ENCODE data around the gene CCDC86. TPM values are rescaled to one million over a fixed set of nuclear protein-coding genes. Genes with fewer than 3 reads are reported as not detected.

Gene CCDC86
- total and polyA plus RNA-seq, 10 of the 15 experiments (the other 5 are each of a cell fraction or from before 2014, with no cell fraction given), result 2.0 to 87.2 (median 38.7) TPM

DNA sequence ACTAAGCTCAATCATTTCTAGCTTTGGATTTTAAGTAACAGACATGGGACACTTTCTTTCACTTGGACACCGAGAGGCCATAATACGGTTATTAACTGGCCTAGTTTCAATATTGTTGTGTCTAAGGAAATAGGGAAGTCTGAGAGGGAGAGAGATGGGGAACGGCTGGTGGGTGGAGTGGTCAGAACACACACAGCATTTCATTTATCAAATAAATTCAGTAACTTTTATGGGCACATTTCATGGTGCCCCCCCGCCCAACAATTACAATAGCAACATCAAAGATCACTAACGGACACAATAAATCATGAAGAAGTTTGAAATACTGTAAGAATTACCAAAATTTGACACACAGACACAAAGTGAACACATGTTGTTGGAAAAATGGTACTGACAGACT, 53.8 kb downstream of the CCDC86 start (continued):
- TF ChIP-seq, protein P1, sequence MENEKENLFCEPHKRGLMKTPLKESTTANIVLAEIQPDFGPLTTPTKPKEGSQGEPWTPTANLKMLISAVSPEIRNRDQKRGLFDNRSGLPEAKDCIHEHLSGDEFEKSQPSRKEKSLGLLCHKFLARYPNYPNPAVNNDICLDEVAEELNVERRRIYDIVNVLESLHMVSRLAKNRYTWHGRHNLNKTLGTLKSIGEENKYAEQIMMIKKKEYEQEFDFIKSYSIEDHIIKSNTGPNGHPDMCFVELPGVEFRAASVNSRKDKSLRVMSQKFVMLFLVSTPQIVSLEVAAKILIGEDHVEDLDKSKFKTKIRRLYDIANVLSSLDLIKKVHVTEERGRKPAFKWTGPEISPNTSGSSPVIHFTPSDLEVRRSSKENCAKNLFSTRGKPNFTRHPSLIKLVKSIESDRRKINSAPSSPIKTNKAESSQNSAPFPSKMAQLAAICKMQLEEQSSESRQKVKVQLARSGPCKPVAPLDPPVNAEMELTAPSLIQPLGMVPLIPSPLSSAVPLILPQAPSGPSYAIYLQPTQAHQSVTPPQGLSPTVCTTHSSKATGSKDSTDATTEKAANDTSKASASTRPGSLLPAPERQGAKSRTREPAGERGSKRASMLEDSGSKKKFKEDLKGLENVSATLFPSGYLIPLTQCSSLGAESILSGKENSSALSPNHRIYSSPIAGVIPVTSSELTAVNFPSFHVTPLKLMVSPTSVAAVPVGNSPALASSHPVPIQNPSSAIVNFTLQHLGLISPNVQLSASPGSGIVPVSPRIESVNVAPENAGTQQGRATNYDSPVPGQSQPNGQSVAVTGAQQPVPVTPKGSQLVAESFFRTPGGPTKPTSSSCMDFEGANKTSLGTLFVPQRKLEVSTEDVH (IDR thresholded peaks at IDR 0.05; ENCODE audit: low read depth, partially characterized antibody), result no peak
- no peak for TF ChIP-seq RFX5 (IDR thresholded peaks at IDR 0.05; ENCODE audit: low read depth, low read length)
- no peak for TF ChIP-seq YY1 (IDR thresholded peaks at IDR 0.05; ENCODE audit: low read depth, low read length)
- TF ChIP-seq TCF12 (IDR thresholded peaks at IDR 0.05; ENCODE audit: low read depth, low read length), result no peak

DNA sequence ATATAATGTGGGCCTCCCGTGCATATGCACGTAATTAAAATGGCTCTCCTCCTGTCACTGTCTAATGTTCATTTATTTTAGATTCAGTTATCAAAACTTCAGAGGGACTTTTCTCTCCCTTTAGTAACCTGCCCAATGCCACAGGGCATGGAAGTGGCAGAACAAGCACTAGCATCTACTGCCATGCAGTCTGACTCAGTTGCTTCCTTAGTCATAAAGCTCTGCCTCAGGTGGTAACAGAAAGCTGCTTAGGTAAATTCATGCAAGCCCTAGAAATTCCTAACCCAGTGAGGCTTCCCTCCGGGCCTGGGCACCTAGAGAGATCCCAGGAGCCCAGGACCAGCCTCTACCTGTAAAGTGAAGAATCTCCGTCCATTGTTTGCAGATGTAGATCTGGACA, 55.6 kb downstream of the CCDC86 start:
- Histone ChIP-seq H3K79me2 (ENCODE audit: control insufficient read depth, insufficient read depth, low read length) (no peaks in the 10 kb centered on the region), H4K20me1 (ENCODE audit: control insufficient read depth, insufficient read depth) (peaks cover 4% of the 10 kb centered on the region; the same call in 1 of the 2 replicates), H3K4me2 (ENCODE audit: control insufficient read depth, insufficient read depth) (no peak overlapping the region), H3K36me3 (ENCODE audit: control insufficient read depth in 2 of 2, insufficient read depth in 2 of 2, low read length in 1 of 2) (peaks cover 24 to 54% of the 10 kb centered on the region in 2 experiments), H3K27me3 (replicated peaks in 1 of 2; ENCODE audit: control insufficient read depth in 2 of 2, insufficient read depth in 2 of 2, low read length in 1 of 2) (no peaks in the 10 kb centered on the region), H3K9me3 (replicated peaks; ENCODE audit: control insufficient read depth, insufficient read depth, low read length) (no peaks in the 10 kb centered on the region), H3K27ac (ENCODE audit: control insufficient read depth, insufficient read depth) (no peak overlapping the region), H3K9ac (ENCODE audit: control insufficient read depth, insufficient read depth, low read length) (no peak overlapping the region), H3K4me3 (no peak overlapping the region), H3K4me1 (ENCODE audit: control insufficient read depth, insufficient read depth, low read length) (no peaks in the 10 kb centered on the region; the same call in 1 of the 2 replicates), H2AFZ (ENCODE audit: control insufficient read depth, low read depth, low read length) (no peak overlapping the region)
- ATAC-seq, result no peak
- intact Hi-C loops (cut with micrococcal nuclease; ENCODE audit: unreplicated experiment) (loop anchor here (5.0 kb wide), 1 partner anchor 195 kb away; no protein-coding TSS in a partner anchor), in situ Hi-C loops (cut with MboI) (loop anchor here (5.0 kb wide), 1 partner anchor 60 kb away; no protein-coding TSS in a partner anchor)
- ChIA-PET POLR2A (interaction anchor here (1.0 kb wide), 1 partner anchor 21 kb away, joined by 3 read pairs; no protein-coding TSS in a partner anchor), SMC1A (ENCODE audit: uncharacterized antibody, unreplicated experiment) (interaction anchor here (1.9 kb wide), 1 partner anchor 66 kb away, joined by 9 read pairs; no protein-coding TSS in a partner anchor), CTCF (interaction anchor here (1.0 to 11.5 kb wide), 4 partner anchors 9 to 67 kb away, joined by 5 to 135 read pairs (median 28); no protein-coding TSS in a partner anchor), RAD21 (ENCODE audit: unreplicated experiment) (interaction anchor here (1.1 kb wide), 1 partner anchor 31 kb away, joined by 3 read pairs; no protein-coding TSS in a partner anchor)
- 99% methylated on average over 4 of the region's 4 CpGs for WGBS (ENCODE audit: insufficient coverage, insufficient replicate concordance, low lambda C conversion rate, missing lambda C conversion rate)
- DNase-seq (ENCODE audit: low read depth, low spot score), result no peak
- BruUV-seq (replicated peaks), result no TSS peak
- TF ChIP-seq CEBPB (IDR thresholded peaks at IDR 0.05; ENCODE audit: borderline replicate concordance in 1 of 2, low read depth in 2 of 2, low read length in 2 of 2) (no peak), LARP7 (IDR thresholded peaks at IDR 0.05) (no peak)
- no peak for FAIRE-seq

Data from GM12878 (cell line).